Mesendoderm (in vitro differentiated cells): ENCODE data around the gene MEN1.

Source experiments
- DNase-seq: peaks from one replicate; pipeline ENCODE4 v3.0.0; 2013
- H2AK5ac ChIP-seq: 2 replicates; pipeline ENCODE4 v1.6.1; 2013; ENCODE audit warnings: low read length, inconsistent platforms
- H2BK120ac ChIP-seq: 2 replicates; pipeline ENCODE4 v1.6.1; 2013; ENCODE audit warnings: low read depth, mild to moderate bottlenecking, low read length, moderate library complexity, mixed read lengths
- H2BK15ac ChIP-seq: replicated peaks from 2 replicates; pipeline ENCODE4 v1.6.1; 2013; ENCODE audit warnings: low read depth, mild to moderate bottlenecking, moderate library complexity
- H2BK5ac ChIP-seq: 2 replicates; pipeline ENCODE4 v1.6.1; 2013; ENCODE audit warnings: low read length, inconsistent platforms
- H3K18ac ChIP-seq: 2 replicates; pipeline ENCODE4 v1.6.1; 2013; ENCODE audit warnings: mild to moderate bottlenecking, low read length, mixed read lengths
- H3K23ac ChIP-seq: one replicate; pipeline ENCODE4 v1.6.1; 2013; ENCODE audit warnings: low read length
- H3K27ac ChIP-seq: 2 replicates; pipeline ENCODE4 v1.5.1; 2013; ENCODE audit warnings: low read depth, mild to moderate bottlenecking, inconsistent platforms, low read length, moderate library complexity
- H3K27me3 ChIP-seq: 2 replicates; pipeline ENCODE4 v1.6.1; 2013; ENCODE audit warnings: low read length, control low read depth, mild to moderate bottlenecking, inconsistent platforms; ENCODE audit not compliant: insufficient read depth, poor library complexity
- H3K36me3 ChIP-seq: 2 replicates; pipeline ENCODE4 v1.6.1; 2013; ENCODE audit warnings: low read length, inconsistent platforms; ENCODE audit not compliant: control insufficient read depth, insufficient read depth
- H3K4ac ChIP-seq: one replicate; pipeline ENCODE4 v1.6.1; 2013; ENCODE audit warnings: low read depth, mild to moderate bottlenecking, low read length, moderate library complexity
- H3K4me1 ChIP-seq: 2 replicates; pipeline ENCODE4 v1.6.1; 2013; ENCODE audit warnings: low read depth, low read length, inconsistent platforms; ENCODE audit not compliant: control insufficient read depth
- H3K4me2 ChIP-seq: 2 replicates; pipeline ENCODE4 v1.6.1; 2013; ENCODE audit warnings: low read length
- H3K4me3 ChIP-seq: 2 replicates; pipeline ENCODE4 v1.5.1; 2013; ENCODE audit warnings: mild to moderate bottlenecking, low read length
- H3K56ac ChIP-seq: one replicate; pipeline ENCODE4 v1.6.1; 2013; ENCODE audit warnings: low read length
- H3K79me1 ChIP-seq: 2 replicates; pipeline ENCODE4 v1.6.1; 2013; ENCODE audit warnings: low read length, inconsistent platforms
- H3K79me2 ChIP-seq: 2 replicates; pipeline ENCODE4 v1.6.1; 2013; ENCODE audit warnings: mild to moderate bottlenecking, low read length; ENCODE audit not compliant: control insufficient read depth, insufficient read depth
- H3K9ac ChIP-seq: 2 replicates; pipeline ENCODE4 v1.6.1; 2013; ENCODE audit warnings: low read length, inconsistent platforms
- H4K5ac ChIP-seq: one replicate; pipeline ENCODE4 v1.6.1; 2013; ENCODE audit warnings: low read length
- H4K8ac ChIP-seq: one replicate; pipeline ENCODE4 v1.6.1; 2013; ENCODE audit warnings: low read depth, mild to moderate bottlenecking, control low read depth, low read length, moderate library complexity
- whole genome bisulfite sequencing: extraction: QIAGEN DNeasy Blood & Tissue Kit; methylation state at CpG from one replicate; pipeline ENCODE4 v1.1.7; 2013; ENCODE audit warnings: low lambda C conversion rate, missing lambda C conversion rate; ENCODE audit not compliant: insufficient coverage; ENCODE audit errors: extremely low coverage; 5-methylcytosine and 5-hydroxymethylcytosine counted together

The MEN1 gene

DNA sequence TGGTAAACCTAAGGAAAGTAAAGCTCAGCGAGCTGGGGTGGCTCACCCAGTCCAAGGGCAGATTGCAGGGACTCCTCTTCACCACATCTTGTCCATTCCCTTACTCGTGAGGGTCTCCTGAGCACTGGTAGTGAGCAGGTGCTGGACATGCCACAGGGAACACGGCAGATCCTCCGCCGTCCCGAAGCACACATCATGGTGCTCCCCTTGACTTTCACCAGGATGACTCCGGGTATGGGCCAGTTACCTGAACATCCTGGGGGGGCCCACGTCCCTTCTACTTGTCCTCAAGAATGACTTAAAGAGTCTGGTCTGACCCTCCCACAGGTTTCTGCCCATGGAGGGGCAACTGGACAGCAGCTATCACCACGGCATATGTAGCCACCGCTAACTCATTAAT, 24.0 kb downstream of the MEN1 start:
- H3K18ac ChIP-seq = no peak overlapping the region
- no peak overlapping the region for H2BK15ac ChIP-seq
- no peak overlapping the region for H3K4me2 ChIP-seq
- no peaks in the 10 kb centered on the region for H3K79me2 ChIP-seq
- H4K5ac ChIP-seq = no peak overlapping the region
- no peak overlapping the region for H3K23ac ChIP-seq
- WGBS = no CpG with 5 or more reads among the region's 10 CpGs
- H3K4ac ChIP-seq = no peak overlapping the region
- H2BK5ac ChIP-seq = no peak overlapping the region
- H3K4me3 ChIP-seq = no peak overlapping the region
- H4K8ac ChIP-seq = no peak overlapping the region
- H3K27ac ChIP-seq = no peak overlapping the region
- H3K79me1 ChIP-seq = no peaks in the 10 kb centered on the region
- H2BK120ac ChIP-seq = no peak overlapping the region
- no peak overlapping the region for H3K56ac ChIP-seq
- DNase-seq = no peak
- H3K4me1 ChIP-seq = no peaks in the 10 kb centered on the region
- H3K36me3 ChIP-seq = no peaks in the 10 kb centered on the region
- no peaks in the 10 kb centered on the region for H3K27me3 ChIP-seq
- H2AK5ac ChIP-seq = no peak overlapping the region
- no peak overlapping the region for H3K9ac ChIP-seq

GRCh38 chr11:64784813-64785581, 25.4 kb downstream of the MEN1 start:
- H3K9ac ChIP-seq = no peak overlapping the region
- no peaks in the 10 kb centered on the region for H3K79me2 ChIP-seq
- no peak overlapping the region for H3K4me2 ChIP-seq
- H3K18ac ChIP-seq = no peak overlapping the region
- H3K56ac ChIP-seq = no peak overlapping the region
- no CpG with 5 or more reads among the region's 12 CpGs for WGBS
- no peak overlapping the region for H3K4ac ChIP-seq
- H2BK15ac ChIP-seq = no peak overlapping the region
- H2BK120ac ChIP-seq = no peak overlapping the region
- H3K27ac ChIP-seq = no peak overlapping the region
- no peak overlapping the region for H2BK5ac ChIP-seq
- H3K79me1 ChIP-seq = no peaks in the 10 kb centered on the region
- H2AK5ac ChIP-seq = no peak overlapping the region
- H3K36me3 ChIP-seq = no peaks in the 10 kb centered on the region
- no peak overlapping the region for H4K5ac ChIP-seq
- no peak overlapping the region for H3K23ac ChIP-seq
- no peak overlapping the region for H4K8ac ChIP-seq
- no peaks in the 10 kb centered on the region for H3K27me3 ChIP-seq
- no peaks in the 10 kb centered on the region for H3K4me1 ChIP-seq
- no peak overlapping the region for H3K4me3 ChIP-seq
- no peak for DNase-seq

GRCh38 chr11:64778473-64779298, 31.7 kb downstream of the MEN1 start, which contains the start of gene SF1:
TSS of gene SF1 (minus strand) at chr11:64778542. CDS start at chr11:64778392, 150 bp downstream.
- no CpG with 5 or more reads among the region's 80 CpGs for WGBS
- peaks cover 13% of the 10 kb centered on the region for H3K36me3 ChIP-seq
- H3K9ac ChIP-seq = peak within 1 kb of the TSS; percentile 98
- no peak within 1 kb of the TSS for H2AK5ac ChIP-seq
- H4K8ac ChIP-seq = peak within 1 kb of the TSS; percentile 100
- no peak within 1 kb of the TSS for H2BK5ac ChIP-seq
- H2BK15ac ChIP-seq = no peak within 1 kb of the TSS
- peak within 1 kb of the TSS; percentile 100 for H2BK120ac ChIP-seq
- peak within 1 kb of the TSS; percentile 35 for H3K23ac ChIP-seq
- H3K79me1 ChIP-seq = peaks cover 9% of the 10 kb centered on the region
- H3K4me2 ChIP-seq = peak within 1 kb of the TSS; percentile 66
- peak; percentile 100 for DNase-seq
- no peaks in the 10 kb centered on the region for H3K4me1 ChIP-seq
- peaks cover 32% of the 10 kb centered on the region for H3K79me2 ChIP-seq
- no peak within 1 kb of the TSS for H4K5ac ChIP-seq
- peak within 1 kb of the TSS; percentile 100 for H3K18ac ChIP-seq
- peak within 1 kb of the TSS; percentile 96 for H3K4me3 ChIP-seq
- H3K4ac ChIP-seq = peak within 1 kb of the TSS; percentile 100
- peak within 1 kb of the TSS; percentile 98 for H3K56ac ChIP-seq
- H3K27me3 ChIP-seq = no peaks in the 10 kb centered on the region
- peak within 1 kb of the TSS; percentile 100 for H3K27ac ChIP-seq

DNA sequence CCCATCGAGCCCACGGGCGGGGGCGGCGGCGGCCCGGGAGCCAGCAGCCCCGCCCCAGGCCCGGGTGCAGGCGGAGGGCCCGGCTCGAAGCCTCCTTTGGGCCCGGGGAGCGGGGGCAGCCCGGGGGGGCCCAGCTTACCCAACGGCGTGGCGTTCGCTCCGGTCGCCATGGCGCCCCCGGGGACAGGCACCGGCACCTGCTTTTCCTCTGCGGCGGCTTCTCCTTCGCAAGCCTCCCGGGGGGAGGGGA, 32.2 kb downstream of the MEN1 start:
- H3K36me3 ChIP-seq = peaks cover 18% of the 10 kb centered on the region
- H2BK15ac ChIP-seq = no peak overlapping the region
- H3K27me3 ChIP-seq = no peaks in the 10 kb centered on the region
- no peak overlapping the region for H4K5ac ChIP-seq
- peaks cover 37% of the 10 kb centered on the region for H3K79me2 ChIP-seq
- H3K56ac ChIP-seq = peak overlapping the region; percentile 91
- peak overlapping the region; percentile 100 for H4K8ac ChIP-seq
- peak overlapping the region; percentile 100 for H3K18ac ChIP-seq
- H2BK5ac ChIP-seq = no peak overlapping the region
- H2BK120ac ChIP-seq = peak overlapping the region; percentile 100
- H3K27ac ChIP-seq = peak overlapping the region; percentile 100
- peaks cover 13% of the 10 kb centered on the region for H3K79me1 ChIP-seq
- WGBS = no CpG with 5 or more reads among the region's 28 CpGs
- no peak overlapping the region for H3K4me2 ChIP-seq
- peak overlapping the region; percentile 35 for H3K23ac ChIP-seq
- peak overlapping the region; percentile 91 for H3K9ac ChIP-seq
- H3K4ac ChIP-seq = peak overlapping the region; percentile 100
- H3K4me1 ChIP-seq = no peaks in the 10 kb centered on the region
- H3K4me3 ChIP-seq = peak overlapping the region; percentile 79
- DNase-seq = no peak
- H2AK5ac ChIP-seq = no peak overlapping the region

DNA sequence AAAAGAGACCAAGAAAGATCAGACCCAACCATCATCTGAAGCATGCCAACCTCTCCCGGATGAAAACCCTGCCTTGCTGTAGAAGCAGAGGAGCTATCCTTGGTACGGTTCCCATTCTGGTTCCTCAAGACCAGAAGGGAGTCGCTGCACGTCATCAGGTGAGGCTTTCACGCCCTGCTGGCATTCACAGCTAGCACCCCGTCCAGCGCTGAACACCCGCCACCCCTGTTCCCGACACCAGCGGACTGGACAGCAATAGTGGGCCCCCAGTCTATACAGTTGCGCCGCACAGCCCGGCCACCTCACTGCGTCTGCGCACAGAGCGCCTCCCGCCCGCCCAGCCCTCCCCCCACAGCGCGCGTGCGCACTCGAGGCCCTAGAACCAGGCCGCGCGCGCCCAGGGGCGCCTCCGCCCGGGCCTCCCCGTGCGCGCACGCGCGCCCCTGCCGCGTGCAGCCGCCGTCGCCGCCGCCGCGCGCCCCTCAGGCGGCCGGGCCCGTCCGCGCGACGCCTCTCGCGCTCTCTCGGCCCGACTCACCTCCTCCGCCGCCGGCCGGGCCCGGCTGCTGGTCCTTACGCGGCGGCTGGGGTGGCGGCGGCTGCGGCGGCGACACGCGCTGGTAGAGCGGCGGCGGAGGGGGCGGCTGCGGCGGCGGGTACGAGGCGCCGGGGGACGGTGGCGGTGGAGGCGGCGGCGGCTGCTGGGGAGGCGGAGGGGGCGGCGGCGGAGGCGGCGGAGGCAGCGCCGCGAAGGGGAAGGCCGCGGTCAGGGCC, 32.7 kb downstream of the MEN1 start:
- no peaks in the 10 kb centered on the region for H3K4me1 ChIP-seq
- H2AK5ac ChIP-seq = no peak overlapping the region
- peak overlapping the region; percentile 98 for H3K56ac ChIP-seq
- peaks cover 16% of the 10 kb centered on the region for H3K79me1 ChIP-seq
- peak; percentile 84 for DNase-seq
- H4K8ac ChIP-seq = peak overlapping the region; percentile 100
- WGBS = no CpG with 5 or more reads among the region's 98 CpGs
- peak overlapping the region; percentile 100 for H2BK120ac ChIP-seq
- peaks cover 41% of the 10 kb centered on the region for H3K79me2 ChIP-seq
- peak overlapping the region; percentile 100 for H3K18ac ChIP-seq
- H3K36me3 ChIP-seq = peaks cover 22% of the 10 kb centered on the region
- H3K4ac ChIP-seq = peak overlapping the region; percentile 100
- no peak overlapping the region for H2BK15ac ChIP-seq
- H4K5ac ChIP-seq = no peak overlapping the region
- peak overlapping the region; percentile 100 for H3K27ac ChIP-seq
- no peaks in the 10 kb centered on the region for H3K27me3 ChIP-seq
- no peak overlapping the region for H2BK5ac ChIP-seq
- H3K23ac ChIP-seq = peak overlapping the region; percentile 31
- H3K4me2 ChIP-seq = peak overlapping the region; percentile 66
- H3K9ac ChIP-seq = peak overlapping the region; percentile 98
- H3K4me3 ChIP-seq = peak overlapping the region; percentile 96
